GM12878 (cell line): Measurements from ENCODE around the gene SNX2.

Experiments
- BHLHE40 ChIP-seq, 2 experiments: fragments of 450-650 bp in 1 of 2; IDR thresholded peaks; 2 replicates each; pipeline ENCODE4 v1.6.1; 2011 to 2017; ENCODE audit warnings: low read depth in 2 of 2, borderline replicate concordance in 1 of 2, improper control_type of control experiment in 1 of 2, low read length in 1 of 2, mild to moderate bottlenecking in 1 of 2
- RAD21 ChIP-seq: IDR thresholded peaks from 2 replicates; pipeline ENCODE4 v1.6.1; 2011; ENCODE audit warnings: mild to moderate bottlenecking, low read depth, low read length, moderate library complexity; ENCODE audit not compliant: insufficient read depth
- SUZ12 ChIP-seq: fragments of 200-600 bp; sonication (generic); IDR thresholded peaks from one replicate; pipeline ENCODE4 v1.6.1; 2018; ENCODE audit warnings: antibody characterized with exemption, mild to moderate bottlenecking; ENCODE audit not compliant: unreplicated experiment

DNA sequence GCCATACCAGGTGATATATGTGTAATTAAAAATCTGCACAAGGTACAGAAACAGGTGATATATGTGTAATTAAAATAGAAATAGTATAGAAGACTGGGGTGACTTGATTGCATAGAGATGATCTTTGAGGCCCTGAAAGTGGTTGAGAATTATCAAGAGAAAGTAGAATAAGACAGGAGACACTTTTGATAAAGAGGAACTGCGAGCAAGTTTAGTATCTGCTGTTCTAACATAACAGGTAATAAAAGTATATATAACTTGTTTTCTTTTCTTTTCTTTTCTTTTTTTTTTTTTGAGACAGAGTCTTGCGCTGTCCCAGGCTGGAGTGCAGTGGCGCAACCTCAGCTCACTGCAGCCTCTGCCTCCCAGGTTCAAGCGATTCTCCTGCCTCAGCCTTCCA is 5.4 kb downstream of the SNX2 start:
- TF ChIP-seq RAD21 (no peak), BHLHE40 (IDR thresholded peaks at IDR 0.05; ENCODE audit: borderline replicate concordance in 1 of 2, low read depth in 2 of 2, low read length in 1 of 2) (no peak), SUZ12 (no peak)
